H1 (cell line): Measurements from ENCODE around the gene SLC39A11. TPM values are rescaled to one million over a fixed set of nuclear protein-coding genes. Genes with fewer than 3 reads are reported as not detected.

Experiments used
- CREB1 ChIP-seq: IDR thresholded peaks from 2 replicates; pipeline ENCODE4 v1.6.1; 2012; ENCODE audit warnings: inconsistent platforms
- CTBP2 ChIP-seq: IDR thresholded peaks from 2 replicates; pipeline ENCODE4 v1.7.0; 2011; ENCODE audit warnings: borderline replicate concordance, mild to moderate bottlenecking, moderate library complexity, mixed read lengths, low read length; ENCODE audit not compliant: insufficient read depth, insufficient read length
- GTF2F1 ChIP-seq: IDR thresholded peaks from 2 replicates; pipeline ENCODE4 v1.6.1; 2012; ENCODE audit warnings: low read depth, low read length, improper control_type of control experiment, borderline replicate concordance
- HDAC2 ChIP-seq, 2 experiments: fragments of 300-600 bp in 1 of 2; sonication (generic) in 1 of 2; IDR thresholded peaks; 2 replicates each; pipeline ENCODE4 v1.6.1; 2011 to 2012; ENCODE audit warnings: low read depth in 2 of 2, low read length in 2 of 2, mild to moderate bottlenecking in 2 of 2, moderate library complexity in 2 of 2, borderline replicate concordance in 1 of 2, inconsistent platforms in 1 of 2
- JUN ChIP-seq: IDR thresholded peaks from 2 replicates; pipeline ENCODE4 v1.6.1; 2011; ENCODE audit warnings: low read depth, mild to moderate bottlenecking, improper control_type of control experiment, low read length
- KDM4A ChIP-seq: IDR thresholded peaks from one replicate; pipeline ENCODE4 v1.7.1; 2012; ENCODE audit warnings: low read depth, mild to moderate bottlenecking, moderate library complexity, low read length, inconsistent platforms; ENCODE audit not compliant: severe bottlenecking
- SAP30 ChIP-seq: fragments of 300-600 bp; sonication (generic); IDR thresholded peaks from 2 replicates; pipeline ENCODE4 v1.7.1; 2012; ENCODE audit warnings: low read length, moderate library complexity, mild to moderate bottlenecking, inconsistent platforms; ENCODE audit not compliant: insufficient read depth, insufficient replicate concordance
- SRF ChIP-seq: IDR thresholded peaks from 2 replicates; pipeline ENCODE4 v1.6.1; 2011; ENCODE audit warnings: mild to moderate bottlenecking, low read depth, low read length, moderate library complexity
- polyA plus RNA-seq, 7 experiments: library from polyadenylated mRNA; depleted of rRNA in 3 of 7; stranded (reverse) in 5 of 7; unstranded in 2 of 7; fragments of >200 nt in 5 of 7; fragments of 200-250 nt in 2 of 7; gene quantifications; 1 replicate in 5 of 7; 2 replicates in 1 of 7; 4 replicates in 1 of 7; pipeline versions ENCODE4 v1.2.1 to v1.2.3, GENCODE V29; 2011 to 2013; ENCODE audit warnings: missing spikeins in 2 of 7, mixed read lengths in 2 of 7
- total RNA-seq: library from RNA; stranded (reverse); fragmentation: NEBNext Ultra II Directional; extraction: Animal tissue kit (Norgen Biotek cat#: 25700); gene quantifications from 2 replicates; pipeline ENCODE4 v1.2.1, GENCODE V29; 2021
- TF ChIP-seq, protein P1 (sequence below): fragments of 300-600 bp; sonication (generic); IDR thresholded peaks from 2 replicates; pipeline ENCODE4 v1.7.1; 2012; ENCODE audit warnings: low read length, moderate library complexity, mild to moderate bottlenecking, inconsistent platforms; ENCODE audit not compliant: insufficient replicate concordance
- TF ChIP-seq, protein P2 (sequence below): IDR thresholded peaks from 2 replicates; pipeline ENCODE4 v1.6.1; 2012; ENCODE audit warnings: inconsistent platforms

SLC39A11 gene
- total and polyA plus RNA-seq, 2 of the 8 experiments (the other 6 are each of a cell fraction or from before 2014, with no cell fraction given) = 12.2 to 19.6 TPM

DNA sequence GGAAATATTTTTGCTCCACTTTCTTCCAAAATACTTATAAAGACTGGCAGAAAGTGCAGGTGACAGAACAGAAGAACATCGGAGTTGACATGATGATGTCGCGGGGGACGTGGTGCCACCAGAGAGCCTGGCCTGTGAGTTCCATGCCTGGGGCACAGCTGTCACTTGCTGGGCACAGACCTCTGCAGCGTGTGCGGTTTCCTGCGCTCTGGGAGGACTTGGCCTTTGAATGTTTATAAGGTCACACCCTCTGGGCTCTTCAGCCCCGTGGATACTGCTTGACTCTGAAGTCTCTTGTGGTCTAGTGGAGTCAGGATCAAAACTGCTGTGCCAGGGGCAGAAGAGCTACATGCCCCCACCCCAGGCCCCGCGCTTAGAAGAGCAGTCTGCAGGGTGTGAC lies 357.9 kb downstream of the SLC39A11 start (continued):
- TF ChIP-seq, protein P1, sequence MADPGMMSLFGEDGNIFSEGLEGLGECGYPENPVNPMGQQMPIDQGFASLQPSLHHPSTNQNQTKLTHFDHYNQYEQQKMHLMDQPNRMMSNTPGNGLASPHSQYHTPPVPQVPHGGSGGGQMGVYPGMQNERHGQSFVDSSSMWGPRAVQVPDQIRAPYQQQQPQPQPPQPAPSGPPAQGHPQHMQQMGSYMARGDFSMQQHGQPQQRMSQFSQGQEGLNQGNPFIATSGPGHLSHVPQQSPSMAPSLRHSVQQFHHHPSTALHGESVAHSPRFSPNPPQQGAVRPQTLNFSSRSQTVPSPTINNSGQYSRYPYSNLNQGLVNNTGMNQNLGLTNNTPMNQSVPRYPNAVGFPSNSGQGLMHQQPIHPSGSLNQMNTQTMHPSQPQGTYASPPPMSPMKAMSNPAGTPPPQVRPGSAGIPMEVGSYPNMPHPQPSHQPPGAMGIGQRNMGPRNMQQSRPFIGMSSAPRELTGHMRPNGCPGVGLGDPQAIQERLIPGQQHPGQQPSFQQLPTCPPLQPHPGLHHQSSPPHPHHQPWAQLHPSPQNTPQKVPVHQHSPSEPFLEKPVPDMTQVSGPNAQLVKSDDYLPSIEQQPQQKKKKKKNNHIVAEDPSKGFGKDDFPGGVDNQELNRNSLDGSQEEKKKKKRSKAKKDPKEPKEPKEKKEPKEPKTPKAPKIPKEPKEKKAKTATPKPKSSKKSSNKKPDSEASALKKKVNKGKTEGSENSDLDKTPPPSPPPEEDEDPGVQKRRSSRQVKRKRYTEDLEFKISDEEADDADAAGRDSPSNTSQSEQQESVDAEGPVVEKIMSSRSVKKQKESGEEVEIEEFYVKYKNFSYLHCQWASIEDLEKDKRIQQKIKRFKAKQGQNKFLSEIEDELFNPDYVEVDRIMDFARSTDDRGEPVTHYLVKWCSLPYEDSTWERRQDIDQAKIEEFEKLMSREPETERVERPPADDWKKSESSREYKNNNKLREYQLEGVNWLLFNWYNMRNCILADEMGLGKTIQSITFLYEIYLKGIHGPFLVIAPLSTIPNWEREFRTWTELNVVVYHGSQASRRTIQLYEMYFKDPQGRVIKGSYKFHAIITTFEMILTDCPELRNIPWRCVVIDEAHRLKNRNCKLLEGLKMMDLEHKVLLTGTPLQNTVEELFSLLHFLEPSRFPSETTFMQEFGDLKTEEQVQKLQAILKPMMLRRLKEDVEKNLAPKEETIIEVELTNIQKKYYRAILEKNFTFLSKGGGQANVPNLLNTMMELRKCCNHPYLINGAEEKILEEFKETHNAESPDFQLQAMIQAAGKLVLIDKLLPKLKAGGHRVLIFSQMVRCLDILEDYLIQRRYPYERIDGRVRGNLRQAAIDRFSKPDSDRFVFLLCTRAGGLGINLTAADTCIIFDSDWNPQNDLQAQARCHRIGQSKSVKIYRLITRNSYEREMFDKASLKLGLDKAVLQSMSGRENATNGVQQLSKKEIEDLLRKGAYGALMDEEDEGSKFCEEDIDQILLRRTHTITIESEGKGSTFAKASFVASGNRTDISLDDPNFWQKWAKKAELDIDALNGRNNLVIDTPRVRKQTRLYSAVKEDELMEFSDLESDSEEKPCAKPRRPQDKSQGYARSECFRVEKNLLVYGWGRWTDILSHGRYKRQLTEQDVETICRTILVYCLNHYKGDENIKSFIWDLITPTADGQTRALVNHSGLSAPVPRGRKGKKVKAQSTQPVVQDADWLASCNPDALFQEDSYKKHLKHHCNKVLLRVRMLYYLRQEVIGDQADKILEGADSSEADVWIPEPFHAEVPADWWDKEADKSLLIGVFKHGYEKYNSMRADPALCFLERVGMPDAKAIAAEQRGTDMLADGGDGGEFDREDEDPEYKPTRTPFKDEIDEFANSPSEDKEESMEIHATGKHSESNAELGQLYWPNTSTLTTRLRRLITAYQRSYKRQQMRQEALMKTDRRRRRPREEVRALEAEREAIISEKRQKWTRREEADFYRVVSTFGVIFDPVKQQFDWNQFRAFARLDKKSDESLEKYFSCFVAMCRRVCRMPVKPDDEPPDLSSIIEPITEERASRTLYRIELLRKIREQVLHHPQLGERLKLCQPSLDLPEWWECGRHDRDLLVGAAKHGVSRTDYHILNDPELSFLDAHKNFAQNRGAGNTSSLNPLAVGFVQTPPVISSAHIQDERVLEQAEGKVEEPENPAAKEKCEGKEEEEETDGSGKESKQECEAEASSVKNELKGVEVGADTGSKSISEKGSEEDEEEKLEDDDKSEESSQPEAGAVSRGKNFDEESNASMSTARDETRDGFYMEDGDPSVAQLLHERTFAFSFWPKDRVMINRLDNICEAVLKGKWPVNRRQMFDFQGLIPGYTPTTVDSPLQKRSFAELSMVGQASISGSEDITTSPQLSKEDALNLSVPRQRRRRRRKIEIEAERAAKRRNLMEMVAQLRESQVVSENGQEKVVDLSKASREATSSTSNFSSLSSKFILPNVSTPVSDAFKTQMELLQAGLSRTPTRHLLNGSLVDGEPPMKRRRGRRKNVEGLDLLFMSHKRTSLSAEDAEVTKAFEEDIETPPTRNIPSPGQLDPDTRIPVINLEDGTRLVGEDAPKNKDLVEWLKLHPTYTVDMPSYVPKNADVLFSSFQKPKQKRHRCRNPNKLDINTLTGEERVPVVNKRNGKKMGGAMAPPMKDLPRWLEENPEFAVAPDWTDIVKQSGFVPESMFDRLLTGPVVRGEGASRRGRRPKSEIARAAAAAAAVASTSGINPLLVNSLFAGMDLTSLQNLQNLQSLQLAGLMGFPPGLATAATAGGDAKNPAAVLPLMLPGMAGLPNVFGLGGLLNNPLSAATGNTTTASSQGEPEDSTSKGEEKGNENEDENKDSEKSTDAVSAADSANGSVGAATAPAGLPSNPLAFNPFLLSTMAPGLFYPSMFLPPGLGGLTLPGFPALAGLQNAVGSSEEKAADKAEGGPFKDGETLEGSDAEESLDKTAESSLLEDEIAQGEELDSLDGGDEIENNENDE = no peak
- TF ChIP-seq JUN = no peak
- TF ChIP-seq KDM4A = no peak
- TF ChIP-seq CTBP2 = no peak
- no peak for TF ChIP-seq GTF2F1
- no peak for TF ChIP-seq HDAC2 (IDR thresholded peaks at IDR 0.05; ENCODE audit: borderline replicate concordance in 1 of 2, low read depth in 2 of 2, low read length in 2 of 2)
- TF ChIP-seq, protein P2, sequence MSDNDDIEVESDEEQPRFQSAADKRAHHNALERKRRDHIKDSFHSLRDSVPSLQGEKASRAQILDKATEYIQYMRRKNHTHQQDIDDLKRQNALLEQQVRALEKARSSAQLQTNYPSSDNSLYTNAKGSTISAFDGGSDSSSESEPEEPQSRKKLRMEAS = no peak
- TF ChIP-seq SRF = no peak
- no peak for TF ChIP-seq SAP30
- no peak for TF ChIP-seq CREB1
